ENCODE data around the gene KRTAP12-1. TPM values are rescaled to one million over a fixed set of nuclear protein-coding genes. Genes with fewer than 3 reads are reported as not detected.
"Not testable (repeated sequence)": the region's sequence is repeated elsewhere in the genome, so short reads cannot be mapped to it uniquely, and the experiment has no call there.

KRTAP12-1 gene
- total RNA-seq, 1 experiment from 2014 or later: 0.63 TPM

DNA sequence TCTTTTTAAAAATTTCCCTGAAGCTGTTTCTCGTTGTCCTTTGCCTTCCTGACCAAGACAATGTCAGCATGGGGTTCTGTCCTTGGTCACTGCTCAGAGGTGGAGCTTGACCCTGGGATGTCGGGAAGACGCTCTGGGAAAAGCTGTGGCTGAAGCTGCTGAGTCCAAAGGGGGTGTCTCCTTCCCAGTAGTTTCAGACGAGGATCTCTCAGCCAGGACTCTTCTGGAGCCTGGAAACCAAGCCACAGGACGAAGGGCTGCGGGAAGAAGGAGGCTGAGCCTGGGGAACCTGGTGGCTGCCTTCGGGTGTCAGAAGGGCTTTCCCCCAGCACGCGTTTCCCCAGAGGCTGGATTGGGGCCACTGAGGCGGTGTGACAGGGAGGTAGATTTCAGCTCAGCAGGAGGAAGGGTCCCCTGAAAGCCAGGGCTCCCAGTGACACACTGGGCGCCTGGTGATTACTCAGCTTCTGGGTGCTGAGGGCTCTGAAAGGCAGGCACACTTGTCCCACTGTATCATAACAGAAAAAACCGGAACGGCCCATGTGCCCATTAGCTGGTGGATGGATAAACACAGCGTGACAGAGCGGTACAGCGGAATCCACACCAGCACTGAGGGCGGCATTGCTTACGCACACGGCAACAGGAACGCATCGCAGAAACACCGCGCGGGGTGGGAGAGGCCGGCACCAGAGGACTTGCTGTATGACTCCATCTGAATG lies 5.0 kb upstream of the KRTAP12-1 start:
- TF ChIP-seq, protein P1, sequence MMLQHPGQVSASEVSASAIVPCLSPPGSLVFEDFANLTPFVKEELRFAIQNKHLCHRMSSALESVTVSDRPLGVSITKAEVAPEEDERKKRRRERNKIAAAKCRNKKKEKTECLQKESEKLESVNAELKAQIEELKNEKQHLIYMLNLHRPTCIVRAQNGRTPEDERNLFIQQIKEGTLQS (CRISPR knock-in tag; conservative IDR thresholded peaks at IDR 0.05): no peak
- no peak for TF ChIP-seq MYBL2 (CRISPR knock-in tag; IDR thresholded peaks at IDR 0.05)
- no peak for TF ChIP-seq GRHL2 (CRISPR knock-in tag; IDR thresholded peaks at IDR 0.05; ENCODE audit: insufficient replicate concordance, severe bottlenecking)
- Mint-ChIP-seq H3K36me3 (0 out of 2 replicates have a peak, but pooled peaks cover 3% of the 10 kb centered on the region), H3K27ac (peak overlapping the region; percentile 80), H3K4me1 (peaks cover 21% of the 10 kb centered on the region), H3K4me3 (no peak overlapping the region), H3K27me3 (ENCODE audit: low read depth) (peaks cover 6% of the 10 kb centered on the region; the same call in 1 of the 2 replicates), H3K9me3 (no peaks in the 10 kb centered on the region; the same call in 1 of the 2 replicates)
- no peak for DNase-seq (ENCODE audit: low spot score)
- peak; percentile 38 for ATAC-seq
- POLR2A ChIA-PET: interaction anchor here (0.8 kb wide), 1 partner anchor 9 kb away, joined by 3 read pairs; no protein-coding TSS in a partner anchor
- CTCF ChIA-PET: interaction anchor here (0.5 to 2.5 kb wide), 10 partner anchors 32 to 1721 kb away, joined by 3 to 9 read pairs (median 4); no protein-coding TSS in a partner anchor

DNA sequence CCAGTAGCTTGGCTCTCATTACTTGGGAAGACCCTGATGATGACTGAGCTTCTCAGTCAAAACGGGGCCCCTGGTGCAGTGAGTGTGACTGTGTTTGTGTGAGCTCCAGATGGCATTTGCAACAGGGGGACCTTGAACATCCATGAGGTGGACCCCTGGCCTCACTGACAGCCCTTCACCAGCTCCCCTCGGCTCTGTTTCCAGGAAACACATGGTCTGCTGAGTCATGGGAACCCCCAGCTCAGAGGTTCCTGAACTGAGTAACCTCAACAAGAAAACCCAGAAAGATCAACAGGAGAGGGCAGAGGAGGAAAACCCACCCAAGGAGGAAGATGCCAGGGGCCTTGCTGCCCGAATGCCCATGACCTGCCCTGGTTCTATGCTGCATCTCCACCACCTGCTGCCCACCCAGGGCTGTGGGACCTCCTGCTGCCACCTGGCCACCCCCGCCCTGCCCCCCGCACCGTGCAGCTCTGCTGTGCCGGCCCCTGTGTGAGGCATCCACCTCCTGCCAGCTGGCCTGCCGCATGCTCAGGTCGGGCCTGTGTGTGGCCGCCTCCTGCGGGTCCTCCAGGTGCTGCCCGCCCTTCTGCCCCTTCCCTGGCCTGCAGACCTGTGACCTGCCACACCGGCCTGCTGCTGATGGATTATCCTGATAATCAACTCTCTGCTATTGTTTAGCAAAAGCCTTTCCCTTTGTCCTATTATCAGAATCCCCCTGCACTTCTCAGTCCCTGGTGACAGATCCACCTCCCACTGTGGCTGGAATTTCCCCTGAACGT lies 4.2 kb upstream of the KRTAP12-1 start:
- TF ChIP-seq TEAD1 (CRISPR knock-in tag; IDR thresholded peaks at IDR 0.05) (peak; percentile 28; the same call in 1 of the 2 replicates), CREM (CRISPR knock-in tag; IDR thresholded peaks at IDR 0.05) (no peak)
- POLR2A ChIA-PET: no interaction called here
- H3K9me3 Mint-ChIP-seq: no peaks in the 10 kb centered on the region

DNA sequence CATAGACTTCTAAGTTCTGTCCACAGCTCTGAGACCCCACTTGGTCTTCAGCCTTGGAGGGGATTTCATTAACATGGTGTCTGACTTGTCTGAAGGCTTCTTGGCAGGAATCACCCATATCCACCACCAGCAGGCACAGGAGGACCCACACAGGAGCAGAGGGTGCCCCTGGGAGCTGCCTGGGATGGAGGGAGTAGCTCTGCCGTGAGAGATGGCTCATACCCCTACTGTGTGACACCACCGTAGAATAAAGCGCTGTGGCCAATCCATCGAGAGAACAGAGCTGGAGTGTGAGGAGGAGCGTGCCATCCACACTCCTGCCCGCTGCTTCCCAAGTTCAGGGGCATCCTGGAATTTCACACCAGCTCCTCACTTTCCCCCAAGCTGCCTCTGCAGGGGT lies 3.1 kb upstream of the KRTAP12-1 start:
- H3K9me3 Mint-ChIP-seq; H3K27ac Mint-ChIP-seq; H3K27me3 Mint-ChIP-seq (ENCODE audit: low read depth); H3K36me3 Mint-ChIP-seq; POLR2A ChIA-PET; DNase-seq (ENCODE audit: low spot score); ATAC-seq; H3K4me3 Mint-ChIP-seq: not testable (repeated sequence)
- H3K4me1 Mint-ChIP-seq: peaks cover 21% of the 10 kb centered on the region
- CTCF ChIA-PET: interaction anchor here (2.5 kb wide), 1 partner anchor 67 kb away, joined by 9 read pairs; no protein-coding TSS in a partner anchor

More for the DNA sequence above, 4.2 kb upstream of the KRTAP12-1 start:
- CTCF ChIA-PET: interaction anchor here (0.6 to 2.5 kb wide), 9 partner anchors 31 to 304 kb away, joined by 3 to 9 read pairs (median 4); partner anchors contain the start of gene KRTAP12-4
- peak overlapping the region; percentile 80; the same call in 1 of the 2 replicates for H3K27ac Mint-ChIP-seq
- peaks cover 21% of the 10 kb centered on the region for H3K4me1 Mint-ChIP-seq
- DNase-seq (ENCODE audit: low spot score): no peak
- H3K4me3 Mint-ChIP-seq: no peak overlapping the region
- H3K27me3 Mint-ChIP-seq (ENCODE audit: low read depth): peaks cover 6% of the 10 kb centered on the region; the same call in 1 of the 2 replicates
- H3K36me3 Mint-ChIP-seq: 0 out of 2 replicates have a peak, but pooled peaks cover 3% of the 10 kb centered on the region
- ATAC-seq: peak; percentile 69

DNA sequence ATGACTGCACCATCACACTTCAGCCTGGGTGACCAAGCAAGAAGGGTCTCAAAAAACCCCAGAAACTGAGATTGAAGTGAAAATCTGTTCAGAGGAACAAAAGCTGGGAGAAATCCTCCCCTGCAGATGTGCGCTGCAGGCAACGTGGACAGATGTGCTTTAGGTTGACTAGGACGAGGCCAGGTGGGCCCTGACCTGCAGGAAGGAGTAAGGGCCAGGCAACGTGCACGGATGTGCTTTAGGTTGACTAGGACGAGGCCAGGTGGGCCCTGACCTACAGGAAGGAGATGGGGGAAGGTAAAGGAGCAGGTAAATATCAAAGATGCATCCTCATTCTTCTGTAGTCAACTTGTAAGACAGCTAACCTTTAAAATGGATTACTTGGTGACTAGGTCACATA lies 2.5 kb upstream of the KRTAP12-1 start:
- DNase-seq (ENCODE audit: low spot score) (no peak), ATAC-seq (no peak)
- ChIA-PET CTCF (no interaction called here), POLR2A (no interaction called here)
- Mint-ChIP-seq H3K4me3 (no peak overlapping the region), H3K4me1 (peaks cover 21% of the 10 kb centered on the region), H3K27ac (no peak overlapping the region), H3K27me3 (ENCODE audit: low read depth) (peaks cover 6% of the 10 kb centered on the region; the same call in 1 of the 2 replicates), H3K9me3 (no peaks in the 10 kb centered on the region), H3K36me3 (no peaks in the 10 kb centered on the region)
- TF ChIP-seq, protein P2, sequence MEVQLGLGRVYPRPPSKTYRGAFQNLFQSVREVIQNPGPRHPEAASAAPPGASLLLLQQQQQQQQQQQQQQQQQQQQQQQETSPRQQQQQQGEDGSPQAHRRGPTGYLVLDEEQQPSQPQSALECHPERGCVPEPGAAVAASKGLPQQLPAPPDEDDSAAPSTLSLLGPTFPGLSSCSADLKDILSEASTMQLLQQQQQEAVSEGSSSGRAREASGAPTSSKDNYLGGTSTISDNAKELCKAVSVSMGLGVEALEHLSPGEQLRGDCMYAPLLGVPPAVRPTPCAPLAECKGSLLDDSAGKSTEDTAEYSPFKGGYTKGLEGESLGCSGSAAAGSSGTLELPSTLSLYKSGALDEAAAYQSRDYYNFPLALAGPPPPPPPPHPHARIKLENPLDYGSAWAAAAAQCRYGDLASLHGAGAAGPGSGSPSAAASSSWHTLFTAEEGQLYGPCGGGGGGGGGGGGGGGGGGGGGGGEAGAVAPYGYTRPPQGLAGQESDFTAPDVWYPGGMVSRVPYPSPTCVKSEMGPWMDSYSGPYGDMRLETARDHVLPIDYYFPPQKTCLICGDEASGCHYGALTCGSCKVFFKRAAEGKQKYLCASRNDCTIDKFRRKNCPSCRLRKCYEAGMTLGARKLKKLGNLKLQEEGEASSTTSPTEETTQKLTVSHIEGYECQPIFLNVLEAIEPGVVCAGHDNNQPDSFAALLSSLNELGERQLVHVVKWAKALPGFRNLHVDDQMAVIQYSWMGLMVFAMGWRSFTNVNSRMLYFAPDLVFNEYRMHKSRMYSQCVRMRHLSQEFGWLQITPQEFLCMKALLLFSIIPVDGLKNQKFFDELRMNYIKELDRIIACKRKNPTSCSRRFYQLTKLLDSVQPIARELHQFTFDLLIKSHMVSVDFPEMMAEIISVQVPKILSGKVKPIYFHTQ (CRISPR knock-in tag; IDR thresholded peaks at IDR 0.05): no peak
- TF ChIP-seq, protein P3, sequence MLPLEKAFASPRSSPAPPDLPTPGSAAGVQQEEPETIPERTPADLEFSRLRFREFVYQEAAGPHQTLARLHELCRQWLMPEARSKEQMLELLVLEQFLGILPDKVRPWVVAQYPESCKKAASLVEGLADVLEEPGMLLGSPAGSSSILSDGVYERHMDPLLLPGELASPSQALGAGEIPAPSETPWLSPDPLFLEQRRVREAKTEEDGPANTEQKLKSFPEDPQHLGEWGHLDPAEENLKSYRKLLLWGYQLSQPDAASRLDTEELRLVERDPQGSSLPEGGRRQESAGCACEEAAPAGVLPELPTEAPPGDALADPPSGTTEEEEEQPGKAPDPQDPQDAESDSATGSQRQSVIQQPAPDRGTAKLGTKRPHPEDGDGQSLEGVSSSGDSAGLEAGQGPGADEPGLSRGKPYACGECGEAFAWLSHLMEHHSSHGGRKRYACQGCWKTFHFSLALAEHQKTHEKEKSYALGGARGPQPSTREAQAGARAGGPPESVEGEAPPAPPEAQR (CRISPR knock-in tag; IDR thresholded peaks at IDR 0.05): no peak
- TF ChIP-seq GTF2I (CRISPR knock-in tag; conservative IDR thresholded peaks at IDR 0.05): no peak
- TF ChIP-seq, protein P4, sequence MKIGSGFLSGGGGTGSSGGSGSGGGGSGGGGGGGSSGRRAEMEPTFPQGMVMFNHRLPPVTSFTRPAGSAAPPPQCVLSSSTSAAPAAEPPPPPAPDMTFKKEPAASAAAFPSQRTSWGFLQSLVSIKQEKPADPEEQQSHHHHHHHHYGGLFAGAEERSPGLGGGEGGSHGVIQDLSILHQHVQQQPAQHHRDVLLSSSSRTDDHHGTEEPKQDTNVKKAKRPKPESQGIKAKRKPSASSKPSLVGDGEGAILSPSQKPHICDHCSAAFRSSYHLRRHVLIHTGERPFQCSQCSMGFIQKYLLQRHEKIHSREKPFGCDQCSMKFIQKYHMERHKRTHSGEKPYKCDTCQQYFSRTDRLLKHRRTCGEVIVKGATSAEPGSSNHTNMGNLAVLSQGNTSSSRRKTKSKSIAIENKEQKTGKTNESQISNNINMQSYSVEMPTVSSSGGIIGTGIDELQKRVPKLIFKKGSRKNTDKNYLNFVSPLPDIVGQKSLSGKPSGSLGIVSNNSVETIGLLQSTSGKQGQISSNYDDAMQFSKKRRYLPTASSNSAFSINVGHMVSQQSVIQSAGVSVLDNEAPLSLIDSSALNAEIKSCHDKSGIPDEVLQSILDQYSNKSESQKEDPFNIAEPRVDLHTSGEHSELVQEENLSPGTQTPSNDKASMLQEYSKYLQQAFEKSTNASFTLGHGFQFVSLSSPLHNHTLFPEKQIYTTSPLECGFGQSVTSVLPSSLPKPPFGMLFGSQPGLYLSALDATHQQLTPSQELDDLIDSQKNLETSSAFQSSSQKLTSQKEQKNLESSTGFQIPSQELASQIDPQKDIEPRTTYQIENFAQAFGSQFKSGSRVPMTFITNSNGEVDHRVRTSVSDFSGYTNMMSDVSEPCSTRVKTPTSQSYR (CRISPR knock-in tag; IDR thresholded peaks at IDR 0.05): no peak
- no peak for TF ChIP-seq ZNF671 (CRISPR knock-in tag; IDR thresholded peaks at IDR 0.05)
- TF ChIP-seq MXD4 (CRISPR knock-in tag; IDR thresholded peaks at IDR 0.05; ENCODE audit: borderline replicate concordance): no peak
- no peak for TF ChIP-seq SP1 (CRISPR knock-in tag; conservative IDR thresholded peaks at IDR 0.05)
